K562 (cell line): Measurements from ENCODE around the gene SLC39A11. TPM values are rescaled to one million over a fixed set of nuclear protein-coding genes. Genes with fewer than 3 reads are reported as not detected.

Experiments
- ATAC-seq: fragments of 200-7000 bp; cut with Tn5 transposase; 3 replicates; pipeline ENCODE4 v1.9.1; 2020; ENCODE audit warnings: moderate library complexity
- BruUV-seq: library from RNA; stranded (reverse); fragments of 400-500 nt; replicated peaks from 2 replicates; lab custom pipeline; 2021; lab: Mats Ljungman, UMichigan
- CTCF ChIA-PET: fragments of 300-600 bp; formaldehyde crosslinking; extraction: SDS; loops from one replicate; lab custom pipeline; 2021; ENCODE audit warnings: low intra/inter-chr PET ratio; lab: Yijun Ruan, JAX
- POLR2A ChIA-PET: fragments of 300-600, 350-650 bp; sonication (Branson Sonifier 250); formaldehyde crosslinking; extraction: SDS; loops from one replicate; lab custom pipeline; 2021; ENCODE audit warnings: antibody characterized with exemption, inconsistent platforms; lab: Yijun Ruan, JAX
- DNase-seq, 4 experiments: peaks; one replicate each; pipeline versions ENCODE4 v3.0.0 to v3.0.0-alpha.2; 2011 to 2018; ENCODE audit warnings: low spot score in 3 of 4, mixed read lengths in 3 of 4; ENCODE audit errors: extremely low read depth in 1 of 4
- FAIRE-seq: peaks from 2 replicates; lab custom pipeline; 2011; peaks lifted over from hg19 to GRCh38; lab: Jason Lieb, UNC
- H2AFZ ChIP-seq: 2 replicates; pipeline ENCODE4 v1.6.0; 2011; ENCODE audit warnings: low read depth, low read length, control low read depth, inconsistent platforms
- H3K27ac ChIP-seq: fragments of 200-600 bp; 3 replicates; pipeline ENCODE4 v1.8.0; 2011; ENCODE audit warnings: low read depth, mild to moderate bottlenecking, control low read depth, inconsistent platforms, low read length, moderate library complexity, mixed read lengths; ENCODE audit errors: extremely low read depth
- H3K27me3 ChIP-seq, 2 experiments: fragments of 300-600 bp in 1 of 2; 2 replicates in 1 of 2; 3 replicates in 1 of 2; pipeline versions ENCODE4 v1.6.0 to v1.8.0; 2011; ENCODE audit warnings: inconsistent platforms in 2 of 2, low read length in 2 of 2, mild to moderate bottlenecking in 1 of 2, mixed read lengths in 1 of 2, moderate library complexity in 1 of 2; ENCODE audit not compliant: control insufficient read depth in 2 of 2, insufficient read depth in 2 of 2
- H3K36me3 ChIP-seq: fragments of 300-600 bp; 3 replicates; pipeline ENCODE4 v1.8.0; 2011; ENCODE audit warnings: mild to moderate bottlenecking, low read length, inconsistent platforms; ENCODE audit not compliant: control insufficient read depth, insufficient read depth
- H3K4me1 ChIP-seq, 2 experiments: fragments of 200-600 bp in 1 of 2; replicated peaks in 1 of 2; 2 replicates in 1 of 2; 3 replicates in 1 of 2; pipeline versions ENCODE4 v1.5.1 to v1.8.0; 2011; ENCODE audit warnings: inconsistent platforms in 2 of 2, low read length in 2 of 2, mild to moderate bottlenecking in 1 of 2, mixed read lengths in 1 of 2, moderate library complexity in 1 of 2; ENCODE audit not compliant: control insufficient read depth in 2 of 2, insufficient read depth in 2 of 2
- H3K4me2 ChIP-seq: 2 replicates; pipeline ENCODE4 v1.6.1; 2011; ENCODE audit warnings: low read length, control low read depth, inconsistent platforms, mixed read lengths; ENCODE audit not compliant: insufficient read depth
- H3K4me3 ChIP-seq: fragments of 200-600 bp; sonication (generic), shearing (Covaris generic); 2 replicates; pipeline ENCODE4 v1.5.1; 2016; ENCODE audit warnings: control low read depth, inconsistent platforms
- H3K79me2 ChIP-seq: fragments of 200-600 bp; 3 replicates; pipeline ENCODE4 v1.8.0; 2011; ENCODE audit warnings: low read length, inconsistent platforms; ENCODE audit not compliant: control insufficient read depth, insufficient read depth
- H3K9ac ChIP-seq, 2 experiments: 2 replicates each; pipeline versions ENCODE4 v1.6.0 to v1.6.1; 2011; ENCODE audit warnings: low read depth in 2 of 2, low read length in 2 of 2, control low read depth in 1 of 2, inconsistent platforms in 1 of 2, mild to moderate bottlenecking in 1 of 2, mixed read lengths in 1 of 2; ENCODE audit not compliant: insufficient read depth in 1 of 2
- H3K9me1 ChIP-seq: one replicate; pipeline ENCODE4 v1.6.0; 2011; ENCODE audit warnings: inconsistent platforms, mild to moderate bottlenecking, low read length, moderate library complexity; ENCODE audit not compliant: control insufficient read depth, insufficient read depth
- H3K9me3 ChIP-seq: replicated peaks from 2 replicates; pipeline ENCODE4 v1.5.1; 2011; ENCODE audit warnings: low read depth, low read length, inconsistent platforms; ENCODE audit not compliant: control insufficient read depth, insufficient read depth
- H4K20me1 ChIP-seq: replicated peaks from 2 replicates; pipeline ENCODE4 v1.6.1; 2011; ENCODE audit warnings: low read length, inconsistent platforms, mixed read lengths; ENCODE audit not compliant: control insufficient read depth, insufficient read depth
- HSF4 ChIP-seq: fragments of 250-450 bp; sonication (Bioruptor Pico); IDR thresholded peaks from 2 replicates; pipeline ENCODE4 v2.1.2; 2022; ENCODE audit warnings: mild to moderate bottlenecking, moderate library complexity, borderline replicate concordance
- RFX5 ChIP-seq: IDR thresholded peaks from 2 replicates; pipeline ENCODE4 v1.6.1; 2011; ENCODE audit warnings: low read depth, mild to moderate bottlenecking, improper control_type of control experiment, low read length
- ZNF274 ChIP-seq: IDR thresholded peaks from 2 replicates; pipeline ENCODE4 v1.6.1; 2011; ENCODE audit warnings: low read depth, mild to moderate bottlenecking, low read length, moderate library complexity, borderline replicate concordance
- ZNF41 ChIP-seq: fragments of 250-450 bp; sonication (Bioruptor Pico); conservative IDR thresholded peaks from 2 replicates; pipeline ENCODE4 v1.4.0; 2020; ENCODE audit warnings: mild to moderate bottlenecking
- ZNF445 ChIP-seq: fragments of 250-450 bp; sonication (Bioruptor Pico); IDR thresholded peaks from 2 replicates; pipeline ENCODE4 v1.4.0; 2020; ENCODE audit warnings: low read depth, mild to moderate bottlenecking, moderate library complexity
- WGBS: fragments of 100-300 bp; shearing (Covaris generic); methylation state at CpG from one replicate; pipeline ENCODE4 v1.1.6; 2016; ENCODE audit warnings: low coverage, mixed read lengths; ENCODE audit not compliant: insufficient coverage; ENCODE audit errors: missing lambda C conversion rate; 5-methylcytosine and 5-hydroxymethylcytosine counted together
- in situ Hi-C: fragments of 300-500 bp; cut with MboI; formaldehyde crosslinking; loops from 4 replicates; pipeline ENCODE4 v1.15.0; 2018; ENCODE audit warnings: inconsistent platforms, mixed read lengths
- intact Hi-C: fragments of 100-400 bp; cut with micrococcal nuclease; formaldehyde crosslinking; loops from 2 replicates; pipeline ENCODE4 v1.14.2; 2022
- polyA plus RNA-seq, 8 experiments: library from polyadenylated mRNA; depleted of rRNA in 4 of 8; stranded (reverse) in 5 of 8; unstranded in 3 of 8; fragments of >200 nt; fragmentation: Nextera tagmentation in 2 of 8; fragmentation: Illumina TruSeq in 1 of 8; extraction: Ambion mirVana in 2 of 8; extraction: Trizol in 1 of 8; gene quantifications; 2 replicates each; pipeline versions ENCODE4 v1.2.1 to v1.2.3, GENCODE V29; 2011 to 2014; ENCODE audit warnings: inconsistent platforms in 1 of 8, missing spikeins in 1 of 8
- total RNA-seq, 7 experiments: library from RNA; depleted of rRNA in 6 of 7; stranded (reverse); fragments of >200 nt in 6 of 7; fragmentation: Illumina TruSeq in 2 of 7; extraction: Trizol in 2 of 7; gene quantifications; 2 replicates each; pipeline versions ENCODE4 v1.2.1 to v1.2.3, GENCODE V29; 2011 to 2021; ENCODE audit warnings: low replicate concordance in 1 of 7
- TF ChIP-seq, protein P1 (sequence below): fragments of 450-650 bp; formaldehyde crosslinking; IDR thresholded peaks from 2 replicates; pipeline ENCODE4 v1.4.0; 2020; ENCODE audit warnings: mild to moderate bottlenecking
- TF ChIP-seq, protein P2 (sequence below): fragments of 450-650 bp; formaldehyde crosslinking; IDR thresholded peaks from 2 replicates; pipeline ENCODE4 v1.4.0; 2022; ENCODE audit warnings: missing genetic modification characterization

The SLC39A11 gene
- total and polyA plus RNA-seq, 9 of the 15 experiments (the other 6 are each of a cell fraction or from before 2014, with no cell fraction given), result 10.5 to 26.4 (median 13.4) TPM

- POLR2A ChIA-PET, result interaction anchor here (0.6 kb wide), 1 partner anchor 9 kb away, joined by 3 read pairs; no protein-coding TSS in a partner anchor
- Histone ChIP-seq H3K9ac (no peak overlapping the region), H3K4me2 (no peak overlapping the region), H2AFZ (no peak overlapping the region), H3K27ac (no peak overlapping the region), H3K4me3 (no peak overlapping the region), H3K9me1 (no peaks in the 10 kb centered on the region), H3K9me3 (no peaks in the 10 kb centered on the region), H3K27me3 (no peaks in the 10 kb centered on the region), H3K79me2 (no peaks in the 10 kb centered on the region), H4K20me1 (no peaks in the 10 kb centered on the region), H3K4me1 (no peaks in the 10 kb centered on the region), H3K36me3 (no peaks in the 10 kb centered on the region)
- in situ Hi-C loops, result no loop called here
- intact Hi-C loops, result no loop called here
- WGBS, result 71% methylated on average over 4 of the region's 4 CpGs
- CTCF ChIA-PET, result no interaction called here
- ATAC-seq (no peak), FAIRE-seq (no peak), DNase-seq (no peak)
- BruUV-seq, result no TSS peak
- TF ChIP-seq HSF4 (CRISPR knock-in tag), result no peak
- no peak for TF ChIP-seq ZNF445 (CRISPR knock-in tag)
- no peak for TF ChIP-seq RFX5
- TF ChIP-seq ZNF41 (CRISPR knock-in tag), result no peak
- TF ChIP-seq ZNF274, result no peak
- TF ChIP-seq, protein P1, sequence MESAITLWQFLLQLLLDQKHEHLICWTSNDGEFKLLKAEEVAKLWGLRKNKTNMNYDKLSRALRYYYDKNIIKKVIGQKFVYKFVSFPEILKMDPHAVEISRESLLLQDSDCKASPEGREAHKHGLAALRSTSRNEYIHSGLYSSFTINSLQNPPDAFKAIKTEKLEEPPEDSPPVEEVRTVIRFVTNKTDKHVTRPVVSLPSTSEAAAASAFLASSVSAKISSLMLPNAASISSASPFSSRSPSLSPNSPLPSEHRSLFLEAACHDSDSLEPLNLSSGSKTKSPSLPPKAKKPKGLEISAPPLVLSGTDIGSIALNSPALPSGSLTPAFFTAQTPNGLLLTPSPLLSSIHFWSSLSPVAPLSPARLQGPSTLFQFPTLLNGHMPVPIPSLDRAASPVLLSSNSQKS (CRISPR knock-in tag), result no peak
- TF ChIP-seq, protein P2, sequence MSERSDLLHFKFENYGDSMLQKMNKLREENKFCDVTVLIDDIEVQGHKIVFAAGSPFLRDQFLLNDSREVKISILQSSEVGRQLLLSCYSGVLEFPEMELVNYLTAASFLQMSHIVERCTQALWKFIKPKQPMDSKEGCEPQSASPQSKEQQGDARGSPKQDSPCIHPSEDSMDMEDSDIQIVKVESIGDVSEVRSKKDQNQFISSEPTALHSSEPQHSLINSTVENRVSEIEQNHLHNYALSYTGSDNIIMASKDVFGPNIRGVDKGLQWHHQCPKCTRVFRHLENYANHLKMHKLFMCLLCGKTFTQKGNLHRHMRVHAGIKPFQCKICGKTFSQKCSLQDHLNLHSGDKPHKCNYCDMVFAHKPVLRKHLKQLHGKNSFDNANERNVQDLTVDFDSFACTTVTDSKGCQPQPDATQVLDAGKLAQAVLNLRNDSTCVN (CRISPR knock-in tag), result no peak
Measured at GRCh38 chr17:73020110-73020509, 72.4 kb downstream of the SLC39A11 start.
